ENCODE results near the gene EGFR.

EGFR gene

DNA sequence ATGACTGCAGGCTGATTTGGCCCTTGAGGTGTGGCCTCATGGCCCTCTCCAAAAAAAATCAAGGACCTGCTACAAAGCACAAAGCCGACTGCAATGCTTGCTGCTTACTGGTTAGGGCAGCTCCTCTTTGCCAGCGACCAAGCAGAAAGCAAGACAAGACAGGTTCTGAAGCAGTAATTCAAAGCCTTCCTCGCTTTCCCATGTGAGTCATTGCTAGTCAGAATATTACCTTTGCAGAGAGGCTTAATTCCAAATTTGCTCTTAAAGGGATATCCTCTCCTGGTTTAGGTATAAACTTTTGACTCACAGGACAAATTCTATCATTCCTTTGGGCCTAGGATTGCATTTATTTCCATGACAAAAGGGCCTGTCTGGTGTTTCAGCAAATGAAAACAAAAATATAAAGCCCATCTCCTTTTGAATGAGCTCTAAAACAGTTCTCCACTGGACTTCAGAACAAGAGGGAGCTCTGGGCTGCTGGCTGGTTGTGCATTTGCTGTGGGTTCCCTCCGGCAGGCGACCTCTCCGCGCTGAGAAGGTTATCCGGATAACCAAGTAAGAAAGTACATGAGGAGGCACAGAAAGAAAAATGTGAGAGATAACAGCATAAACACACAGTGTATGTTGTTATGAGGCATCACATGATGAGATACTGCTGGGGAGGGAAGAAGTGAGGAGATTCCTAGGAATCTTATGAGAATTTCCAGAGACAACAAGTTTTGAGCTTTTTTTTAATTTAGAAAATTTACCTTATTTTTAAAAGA, 90.8 kb downstream of the EGFR start:
- TF ChIP-seq, protein P1, sequence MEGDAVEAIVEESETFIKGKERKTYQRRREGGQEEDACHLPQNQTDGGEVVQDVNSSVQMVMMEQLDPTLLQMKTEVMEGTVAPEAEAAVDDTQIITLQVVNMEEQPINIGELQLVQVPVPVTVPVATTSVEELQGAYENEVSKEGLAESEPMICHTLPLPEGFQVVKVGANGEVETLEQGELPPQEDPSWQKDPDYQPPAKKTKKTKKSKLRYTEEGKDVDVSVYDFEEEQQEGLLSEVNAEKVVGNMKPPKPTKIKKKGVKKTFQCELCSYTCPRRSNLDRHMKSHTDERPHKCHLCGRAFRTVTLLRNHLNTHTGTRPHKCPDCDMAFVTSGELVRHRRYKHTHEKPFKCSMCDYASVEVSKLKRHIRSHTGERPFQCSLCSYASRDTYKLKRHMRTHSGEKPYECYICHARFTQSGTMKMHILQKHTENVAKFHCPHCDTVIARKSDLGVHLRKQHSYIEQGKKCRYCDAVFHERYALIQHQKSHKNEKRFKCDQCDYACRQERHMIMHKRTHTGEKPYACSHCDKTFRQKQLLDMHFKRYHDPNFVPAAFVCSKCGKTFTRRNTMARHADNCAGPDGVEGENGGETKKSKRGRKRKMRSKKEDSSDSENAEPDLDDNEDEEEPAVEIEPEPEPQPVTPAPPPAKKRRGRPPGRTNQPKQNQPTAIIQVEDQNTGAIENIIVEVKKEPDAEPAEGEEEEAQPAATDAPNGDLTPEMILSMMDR (IDR thresholded peaks at IDR 0.05; ENCODE audit: borderline replicate concordance, control extremely low read depth, extremely low read depth, insufficient read depth, missing control alignments), result no peak
- DNase-seq (ENCODE audit: low spot score), result no peak
- in situ Hi-C loops (cut with MboI; ENCODE audit: low sequenced_read_pairs, unreplicated experiment), result no loop called here

GRCh38 chr7:55110282-55110992, 91.6 kb downstream of the EGFR start:
- no peak for DNase-seq (ENCODE audit: low spot score)
- in situ Hi-C loops (cut with MboI; ENCODE audit: low sequenced_read_pairs, unreplicated experiment), result no loop called here
- TF ChIP-seq, protein P1 (IDR thresholded peaks at IDR 0.05; ENCODE audit: borderline replicate concordance, control extremely low read depth, extremely low read depth, insufficient read depth, missing control alignments), result no peak

GRCh38 chr7:55110993-55111361, 92.2 kb downstream of the EGFR start:
- TF ChIP-seq, protein P1 (IDR thresholded peaks at IDR 0.05; ENCODE audit: borderline replicate concordance, control extremely low read depth, extremely low read depth, insufficient read depth, missing control alignments), result no peak
- in situ Hi-C loops (cut with MboI; ENCODE audit: low sequenced_read_pairs, unreplicated experiment), result no loop called here
- no peak for DNase-seq (ENCODE audit: low spot score)

DNA sequence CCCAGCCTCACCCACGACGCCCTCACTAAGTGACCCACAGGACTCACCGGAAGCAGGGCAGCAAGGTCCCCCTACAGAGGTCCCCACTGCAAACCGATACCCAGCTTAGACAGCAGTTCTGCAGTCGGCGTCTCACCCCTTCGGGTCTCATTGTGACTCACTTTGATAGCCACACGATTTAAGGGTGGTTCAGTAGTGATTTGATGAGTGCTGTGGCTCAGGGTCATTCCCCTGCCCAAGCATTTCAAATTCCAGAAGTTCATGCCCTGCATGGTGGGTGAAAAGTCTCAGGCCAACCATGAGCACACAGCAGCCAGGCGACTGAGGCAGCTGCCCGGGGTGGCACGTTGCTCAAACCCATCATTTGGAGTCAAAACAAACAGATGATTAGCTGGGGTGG, 93.2 kb downstream of the EGFR start:
- TF ChIP-seq, protein P1 (IDR thresholded peaks at IDR 0.05; ENCODE audit: borderline replicate concordance, control extremely low read depth, extremely low read depth, insufficient read depth, missing control alignments), result no peak
- in situ Hi-C loops (cut with MboI; ENCODE audit: low sequenced_read_pairs, unreplicated experiment), result no loop called here
- DNase-seq (ENCODE audit: low spot score), result no peak

DNA sequence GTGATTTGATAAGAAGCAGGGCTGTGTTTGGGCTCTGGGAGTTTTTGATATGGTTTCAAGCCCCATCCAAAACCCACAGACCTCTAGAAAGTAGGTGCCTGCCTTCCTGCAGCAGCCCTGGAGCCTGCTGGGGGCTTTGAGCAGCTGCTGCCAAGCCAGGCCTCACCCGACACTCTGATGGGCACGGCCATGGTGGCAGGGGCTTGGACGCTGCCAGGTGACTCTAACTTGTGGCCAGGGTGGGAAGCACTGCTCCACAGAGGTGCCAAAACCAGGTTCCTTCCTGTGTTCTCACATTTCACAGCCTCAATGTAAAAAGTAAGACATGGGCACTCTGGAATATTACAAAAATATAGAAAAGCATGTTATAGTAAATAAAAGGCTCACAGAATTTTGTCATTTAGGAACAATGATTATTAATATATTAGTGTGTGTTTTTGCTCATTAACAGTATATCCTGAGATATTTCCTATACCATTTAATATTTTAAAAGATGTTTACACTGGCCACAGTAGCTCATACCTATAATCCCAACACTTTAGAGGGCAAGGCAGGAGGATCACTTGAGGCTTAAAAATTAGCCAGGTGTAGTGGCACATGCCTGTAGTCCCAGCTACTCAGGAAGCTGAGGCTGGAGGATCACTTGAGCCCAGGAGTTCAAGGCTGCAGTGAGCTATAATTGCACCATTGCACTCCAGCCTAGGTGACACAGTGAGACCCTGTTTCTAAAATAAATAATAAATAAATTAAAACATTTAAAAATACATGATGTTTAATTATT, 95.1 kb downstream of the EGFR start:
- TF ChIP-seq, protein P1 (IDR thresholded peaks at IDR 0.05; ENCODE audit: borderline replicate concordance, control extremely low read depth, extremely low read depth, insufficient read depth, missing control alignments), result no peak
- DNase-seq (ENCODE audit: low spot score), result no peak
- in situ Hi-C loops (cut with MboI; ENCODE audit: low sequenced_read_pairs, unreplicated experiment), result no loop called here

DNA sequence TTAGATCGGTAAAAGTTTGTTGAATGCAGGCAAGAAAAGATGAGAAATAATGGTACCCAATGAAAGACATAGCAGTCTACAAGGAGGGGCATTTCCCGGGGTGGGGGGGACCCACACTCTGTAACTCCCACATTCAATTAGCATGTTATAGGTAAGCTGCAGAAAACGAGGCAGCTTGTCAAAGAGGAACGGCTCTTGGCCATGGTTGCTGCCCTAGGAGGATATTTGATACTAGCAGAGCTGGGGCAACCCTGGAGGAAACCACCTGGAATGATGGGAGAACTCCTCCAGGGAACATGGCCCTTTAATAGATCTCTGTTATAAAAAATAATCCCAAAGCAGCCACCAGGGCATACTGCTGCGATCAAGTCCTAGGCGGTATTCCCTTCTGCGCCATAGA, 98.5 kb downstream of the EGFR start:
- no peak for DNase-seq (ENCODE audit: low spot score)
- in situ Hi-C loops (cut with MboI; ENCODE audit: low sequenced_read_pairs, unreplicated experiment), result no loop called here

More for the DNA sequence above, 98.5 kb downstream of the EGFR start:
- TF ChIP-seq, protein P1 (IDR thresholded peaks at IDR 0.05; ENCODE audit: borderline replicate concordance, control extremely low read depth, extremely low read depth, insufficient read depth, missing control alignments), result no peak

Data from GM13976 (cell line).